H1 (cell line): ENCODE results near the gene PKIB. TPM values are rescaled to one million over a fixed set of nuclear protein-coding genes. Genes with fewer than 3 reads are reported as not detected.

ENCODE experiments used
- CTCF ChIA-PET: fragments of 300-600 bp; sonication (Branson Sonifier 250); formaldehyde crosslinking; loops from one replicate; lab custom pipeline; 2021; ENCODE audit not compliant: partially characterized antibody; lab: Charles Lee
- POLR2A ChIA-PET: fragments of 300-600 bp; sonication (Branson Sonifier 250); formaldehyde crosslinking; loops from one replicate; lab custom pipeline; 2021; ENCODE audit warnings: inconsistent platforms; ENCODE audit not compliant: partially characterized antibody; lab: Charles Lee
- DNase-seq, 2 experiments: peaks; one replicate each; pipeline versions ENCODE4 v3.0.0 to v3.0.0-alpha.2; 2010 to 2022; ENCODE audit warnings: low spot score in 2 of 2, low read depth in 1 of 2, mixed read lengths in 1 of 2
- FAIRE-seq: peaks from 2 replicates; lab custom pipeline; 2011; peaks lifted over from hg19 to GRCh38; lab: Jason Lieb, UNC
- H2AFZ ChIP-seq: 2 replicates; pipeline ENCODE4 v1.8.1; 2012; ENCODE audit warnings: low read length, inconsistent platforms
- H2AK5ac ChIP-seq: 2 replicates; pipeline ENCODE4 v1.6.1; 2013; ENCODE audit warnings: low read depth, low read length
- H2BK120ac ChIP-seq: replicated peaks from 2 replicates; pipeline ENCODE3; 2013; ENCODE audit warnings: low read depth, low read length, inconsistent platforms
- H2BK12ac ChIP-seq: 2 replicates; pipeline ENCODE4 v1.6.1; 2013; ENCODE audit warnings: low read depth, low read length
- H2BK15ac ChIP-seq: 2 replicates; pipeline ENCODE4 v1.6.1; 2013; ENCODE audit warnings: low read length
- H2BK20ac ChIP-seq: 2 replicates; pipeline ENCODE4 v1.6.1; 2013; ENCODE audit warnings: low read length
- H2BK5ac ChIP-seq: 2 replicates; pipeline ENCODE4 v1.6.1; 2013; ENCODE audit warnings: low read depth, low read length
- H3K14ac ChIP-seq: 2 replicates; pipeline ENCODE4 v1.6.1; 2013; ENCODE audit warnings: inconsistent platforms; ENCODE audit not compliant: insufficient read length
- H3K18ac ChIP-seq: 2 replicates; pipeline ENCODE4 v1.6.1; 2013; ENCODE audit warnings: low read length; ENCODE audit errors: extremely low read depth
- H3K23ac ChIP-seq: 2 replicates; pipeline ENCODE4 v1.6.1; 2013; ENCODE audit warnings: inconsistent platforms; ENCODE audit not compliant: insufficient read length
- H3K23me2 ChIP-seq: 2 replicates; pipeline ENCODE4 v1.6.1; 2013; ENCODE audit warnings: low read depth, low read length
- H3K27ac ChIP-seq: 2 replicates; pipeline ENCODE4 v1.6.1; 2011; ENCODE audit warnings: low read depth, low read length, inconsistent platforms
- H3K27me3 ChIP-seq, 4 experiments: replicated peaks in 1 of 4; 1 replicate in 1 of 4; 2 replicates in 3 of 4; pipeline versions ENCODE4 v1.6.1 to v1.8.1; 2011 to 2013; ENCODE audit warnings: low read length in 3 of 4, mild to moderate bottlenecking in 3 of 4, inconsistent platforms in 2 of 4, mixed read lengths in 2 of 4, moderate library complexity in 1 of 4; ENCODE audit not compliant: control insufficient read depth in 3 of 4, insufficient read depth in 3 of 4; ENCODE audit errors: extremely low read depth in 1 of 4
- H3K36me3 ChIP-seq, 4 experiments: 2 replicates each; pipeline versions ENCODE4 v1.6.1 to v1.8.1; 2011 to 2013; ENCODE audit warnings: mild to moderate bottlenecking in 4 of 4, low read length in 3 of 4, moderate library complexity in 2 of 4, control low read depth in 1 of 4, inconsistent platforms in 1 of 4; ENCODE audit not compliant: insufficient read depth in 4 of 4, control insufficient read depth in 2 of 4
- H3K4ac ChIP-seq: replicated peaks from 2 replicates; pipeline ENCODE3; 2013; ENCODE audit warnings: low read length, low read depth, mixed read lengths, inconsistent platforms; ENCODE audit not compliant: insufficient read length
- H3K4me1 ChIP-seq, 4 experiments: replicated peaks in 1 of 4; 1 replicate in 1 of 4; 2 replicates in 3 of 4; pipeline versions ENCODE4 v1.6.1 to v1.8.1; 2011 to 2013; ENCODE audit warnings: low read length in 3 of 4, inconsistent platforms in 2 of 4, mixed read lengths in 1 of 4; ENCODE audit not compliant: insufficient read depth in 4 of 4, control insufficient read depth in 3 of 4
- H3K4me2 ChIP-seq, 2 experiments: 2 replicates each; pipeline versions ENCODE4 v1.6.1 to v1.8.1; 2011 to 2013; ENCODE audit warnings: low read depth in 2 of 2, low read length in 2 of 2, control low read depth in 1 of 2, inconsistent platforms in 1 of 2, mild to moderate bottlenecking in 1 of 2; ENCODE audit not compliant: insufficient read depth in 1 of 2
- H3K4me3 ChIP-seq, 4 experiments: fragments of 200-600, 300-600 bp in 1 of 4; sonication (generic), shearing (Covaris generic), sonication (Bioruptor Twin) in 1 of 4; 2 replicates each; pipeline versions ENCODE4 v1.5.1 to v1.8.1; 2011 to 2016; ENCODE audit warnings: low read length in 4 of 4, low read depth in 3 of 4, control low read depth in 2 of 4, inconsistent platforms in 2 of 4, mild to moderate bottlenecking in 2 of 4, mixed read lengths in 1 of 4, moderate library complexity in 1 of 4; ENCODE audit not compliant: insufficient read depth in 2 of 4; ENCODE audit errors: extremely low read depth in 1 of 4
- H3K56ac ChIP-seq: replicated peaks from 2 replicates; pipeline ENCODE3; 2013; ENCODE audit warnings: low read depth, mild to moderate bottlenecking, mixed read lengths, low read length, inconsistent platforms; ENCODE audit not compliant: insufficient read length
- H3K79me1 ChIP-seq: 2 replicates; pipeline ENCODE4 v1.6.1; 2013; ENCODE audit warnings: low read depth, low read length, control low read depth
- H3K79me2 ChIP-seq, 2 experiments: 2 replicates each; pipeline versions ENCODE4 v1.6.1 to v1.8.1; 2012 to 2013; ENCODE audit warnings: low read length in 2 of 2, mild to moderate bottlenecking in 2 of 2, inconsistent platforms in 1 of 2; ENCODE audit not compliant: insufficient read depth in 2 of 2, control insufficient read depth in 1 of 2
- H3K9ac ChIP-seq, 4 experiments: replicated peaks in 1 of 4; 1 replicate in 1 of 4; 2 replicates in 3 of 4; pipeline versions ENCODE4 v1.6.1 to v1.8.1; 2011 to 2013; ENCODE audit warnings: low read depth in 3 of 4, low read length in 3 of 4, control low read depth in 2 of 4, mild to moderate bottlenecking in 2 of 4, moderate library complexity in 2 of 4, inconsistent platforms in 1 of 4; ENCODE audit errors: extremely low read depth in 1 of 4
- H3K9me3 ChIP-seq, 2 experiments: 2 replicates each; pipeline versions ENCODE4 v1.6.1 to v1.8.1; 2012 to 2013; ENCODE audit warnings: mild to moderate bottlenecking in 2 of 2, moderate library complexity in 2 of 2, control low read depth in 1 of 2, inconsistent platforms in 1 of 2, low read depth in 1 of 2, low read length in 1 of 2, mixed read lengths in 1 of 2; ENCODE audit not compliant: insufficient read depth in 2 of 2
- H4K20me1 ChIP-seq, 2 experiments: replicated peaks in 1 of 2; 2 replicates each; pipeline versions ENCODE3 to v1.8.1; 2011 to 2013; ENCODE audit warnings: inconsistent platforms in 2 of 2, low read length in 2 of 2, mild to moderate bottlenecking in 1 of 2; ENCODE audit not compliant: insufficient read depth in 2 of 2, control insufficient read depth in 1 of 2
- H4K5ac ChIP-seq: 2 replicates; pipeline ENCODE4 v1.6.1; 2013; ENCODE audit warnings: low read length, low read depth, mixed read lengths, inconsistent platforms; ENCODE audit not compliant: insufficient read length
- H4K8ac ChIP-seq: 2 replicates; pipeline ENCODE4 v1.8.0; 2013; ENCODE audit warnings: mild to moderate bottlenecking, moderate library complexity, low read length, inconsistent platforms; ENCODE audit not compliant: insufficient read depth; ENCODE audit errors: extremely low read depth
- H4K91ac ChIP-seq: replicated peaks from 2 replicates; pipeline ENCODE3; 2013; ENCODE audit warnings: low read length, mixed read lengths, inconsistent platforms; ENCODE audit not compliant: insufficient read length
- BCL11A ChIP-seq, 2 experiments: IDR thresholded peaks; one replicate each; pipeline ENCODE4 v1.6.1; 2011; ENCODE audit warnings: low read depth in 2 of 2, low read length in 2 of 2, mild to moderate bottlenecking in 2 of 2
- CBX8 ChIP-seq: fragments of 300-800, 300-1000 bp; sonication (generic); IDR thresholded peaks from 2 replicates; pipeline ENCODE4 v1.7.1; 2016; ENCODE audit warnings: low read depth, low read length, borderline replicate concordance
- CHD2 ChIP-seq: IDR thresholded peaks from 2 replicates; pipeline ENCODE4 v1.6.1; 2012; ENCODE audit warnings: low read length, improper control_type of control experiment
- E2F6 ChIP-seq: IDR thresholded peaks from 2 replicates; pipeline ENCODE4 v1.6.1; 2012; ENCODE audit warnings: inconsistent platforms
- FOSL1 ChIP-seq: IDR thresholded peaks from 2 replicates; pipeline ENCODE4 v1.6.1; 2011; ENCODE audit warnings: mild to moderate bottlenecking, low read depth, low read length, moderate library complexity; ENCODE audit not compliant: insufficient read depth
- JUND ChIP-seq: IDR thresholded peaks from 2 replicates; pipeline ENCODE4 v1.6.1; 2011; ENCODE audit warnings: mild to moderate bottlenecking, improper control_type of control experiment, low read length
- NANOG ChIP-seq: IDR thresholded peaks from 2 replicates; pipeline ENCODE4 v1.6.1; 2011; ENCODE audit warnings: low read length, low read depth, mild to moderate bottlenecking, inconsistent platforms; ENCODE audit not compliant: insufficient read depth, poor library complexity, severe bottlenecking
- POU5F1 ChIP-seq: IDR thresholded peaks from 2 replicates; pipeline ENCODE4 v1.6.1; 2011; ENCODE audit warnings: low read depth, mild to moderate bottlenecking, low read length, moderate library complexity
- SIRT6 ChIP-seq: IDR thresholded peaks from one replicate; pipeline ENCODE4 v1.7.1; 2012; ENCODE audit warnings: low read length, inconsistent platforms
- SP1 ChIP-seq: IDR thresholded peaks from 2 replicates; pipeline ENCODE4 v1.6.1; 2011; ENCODE audit warnings: low read depth, low read length
- TEAD4 ChIP-seq: IDR thresholded peaks from 2 replicates; pipeline ENCODE4 v1.6.1; 2012; ENCODE audit warnings: low read depth, low read length, inconsistent platforms, mixed read lengths
- WGBS, 2 experiments: shearing (Covaris generic) in 1 of 2; methylation state at CpG; one replicate each; pipeline versions ENCODE4 v1.1.6 to v1.1.7; 2013 to 2015; ENCODE audit warnings: low lambda C conversion rate in 2 of 2, mixed read lengths in 2 of 2, inconsistent platforms in 1 of 2, low coverage in 1 of 2, missing lambda C conversion rate in 1 of 2; ENCODE audit not compliant: insufficient replicate concordance in 2 of 2, insufficient coverage in 1 of 2, insufficient read length in 1 of 2; ENCODE audit errors: extremely low coverage in 1 of 2, missing lambda C conversion rate in 1 of 2; 5-methylcytosine and 5-hydroxymethylcytosine counted together
- polyA plus RNA-seq, 7 experiments: library from polyadenylated mRNA; depleted of rRNA in 3 of 7; stranded (reverse) in 5 of 7; unstranded in 2 of 7; fragments of >200 nt in 5 of 7; fragments of 200-250 nt in 2 of 7; gene quantifications; 1 replicate in 5 of 7; 2 replicates in 1 of 7; 4 replicates in 1 of 7; pipeline versions ENCODE4 v1.2.1 to v1.2.3, GENCODE V29; 2011 to 2013; ENCODE audit warnings: missing spikeins in 2 of 7, mixed read lengths in 2 of 7
- total RNA-seq: library from RNA; stranded (reverse); fragmentation: NEBNext Ultra II Directional; extraction: Animal tissue kit (Norgen Biotek cat#: 25700); gene quantifications from 2 replicates; pipeline ENCODE4 v1.2.1, GENCODE V29; 2021
- TF ChIP-seq, protein P1 (sequence below): IDR thresholded peaks from 2 replicates; pipeline ENCODE4 v1.6.1; 2011; ENCODE audit warnings: low read depth, mild to moderate bottlenecking, low read length; ENCODE audit not compliant: insufficient read depth
- TF ChIP-seq, protein P2 (sequence below): IDR thresholded peaks from 2 replicates; pipeline ENCODE4 v1.6.1; 2011; ENCODE audit warnings: low read length, improper control_type of control experiment

The PKIB gene
- total and polyA plus RNA-seq, 2 of the 8 experiments (the other 6 are each of a cell fraction or from before 2014, with no cell fraction given), result 13.5 to 73.3 TPM

- 80% methylated on average over 3 of the region's 3 CpGs; no CpG with 5 or more reads in 1 of the 2 experiments for WGBS, 2 experiments
- Histone ChIP-seq H3K4ac (no peak overlapping the region), H3K79me2 (no peaks in the 10 kb centered on the region), H3K9ac (no peak overlapping the region), H3K4me3 (no peak overlapping the region), H3K4me1 (peaks cover 0 to 3% (median 0%) of the 10 kb centered on the region in 4 experiments; a peak in 4 of 7 replicates), H3K14ac (no peak overlapping the region), H2BK5ac (no peak overlapping the region), H3K9me3 (no peaks in the 10 kb centered on the region), H3K27ac (no peak overlapping the region), H4K91ac (no peak overlapping the region), H3K18ac (no peak overlapping the region), H2BK15ac (no peak overlapping the region), H3K23ac (no peak overlapping the region), H4K5ac (no peak overlapping the region)
- no peak for TF ChIP-seq SIRT6
- no peak for TF ChIP-seq CBX8
- no peak for TF ChIP-seq FOSL1
- TF ChIP-seq, protein P1, sequence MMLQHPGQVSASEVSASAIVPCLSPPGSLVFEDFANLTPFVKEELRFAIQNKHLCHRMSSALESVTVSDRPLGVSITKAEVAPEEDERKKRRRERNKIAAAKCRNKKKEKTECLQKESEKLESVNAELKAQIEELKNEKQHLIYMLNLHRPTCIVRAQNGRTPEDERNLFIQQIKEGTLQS, result no peak
- TF ChIP-seq NANOG, result no peak
- no peak for TF ChIP-seq E2F6
- TF ChIP-seq BCL11A (IDR thresholded peaks at IDR 0.05; ENCODE audit: low read depth in 2 of 2, low read length in 2 of 2), result no peak
- TF ChIP-seq SP1, result no peak
- no peak for TF ChIP-seq TEAD4
- no peak for TF ChIP-seq JUND
- no peak for TF ChIP-seq CHD2
- TF ChIP-seq, protein P2, sequence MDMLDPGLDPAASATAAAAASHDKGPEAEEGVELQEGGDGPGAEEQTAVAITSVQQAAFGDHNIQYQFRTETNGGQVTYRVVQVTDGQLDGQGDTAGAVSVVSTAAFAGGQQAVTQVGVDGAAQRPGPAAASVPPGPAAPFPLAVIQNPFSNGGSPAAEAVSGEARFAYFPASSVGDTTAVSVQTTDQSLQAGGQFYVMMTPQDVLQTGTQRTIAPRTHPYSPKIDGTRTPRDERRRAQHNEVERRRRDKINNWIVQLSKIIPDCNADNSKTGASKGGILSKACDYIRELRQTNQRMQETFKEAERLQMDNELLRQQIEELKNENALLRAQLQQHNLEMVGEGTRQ, result no peak
- no peak for TF ChIP-seq POU5F1
- TF ChIP-seq, all 59 proteins: peak for 0
- H3K79me1 ChIP-seq, result no peaks in the 10 kb centered on the region
- DNase-seq (no peak), FAIRE-seq (no peak)
- ChIA-PET POLR2A (no interaction called here), CTCF (no interaction called here)
- H2AK5ac ChIP-seq, result no peak overlapping the region
- no peak overlapping the region for H4K8ac ChIP-seq
- H4K20me1 ChIP-seq, result peaks cover 0 to 3% of the 10 kb centered on the region in 2 experiments
- peaks cover 0 to 29% (median 20%) of the 10 kb centered on the region in 4 experiments; a peak in 6 of 7 replicates for H3K27me3 ChIP-seq
- H2BK120ac ChIP-seq, result no peak overlapping the region
- no peaks in the 10 kb centered on the region for H3K36me3 ChIP-seq
- no peak overlapping the region for H2BK20ac ChIP-seq
- no peak overlapping the region for H2AFZ ChIP-seq
- H3K56ac ChIP-seq, result no peak overlapping the region
- H2BK12ac ChIP-seq, result no peak overlapping the region
- H3K4me2 ChIP-seq, result no peak overlapping the region
- peaks cover 13% of the 10 kb centered on the region for H3K23me2 ChIP-seq
Measured at GRCh38 chr6:122612838-122613237, 2.6 kb downstream of the PKIB start.
